IMR-90 (cell line): ENCODE measurements around the gene DCLK1. TPM values are rescaled to one million over a fixed set of nuclear protein-coding genes. Genes with fewer than 3 reads are reported as not detected.

Experiments
- ATAC-seq: fragments of 200-7000 bp; cut with Tn5 transposase; 2 replicates; pipeline ENCODE4 v1.9.1; 2020; ENCODE audit warnings: low read depth, mild to moderate bottlenecking, moderate library complexity
- BruUV-seq: library from RNA; stranded (reverse); fragments of 400-500 nt; replicated peaks from 2 replicates; lab custom pipeline; 2021; lab: Mats Ljungman, UMichigan
- CTCF ChIA-PET: fragments of 300-600 bp; formaldehyde crosslinking; extraction: SDS; loops from one replicate; lab custom pipeline; 2021; ENCODE audit warnings: antibody characterized with exemption; lab: Yijun Ruan, JAX
- POLR2A ChIA-PET: fragments of 300-600 bp; sonication (Branson Sonifier 250); formaldehyde crosslinking; loops from one replicate; lab custom pipeline; 2022; ENCODE audit warnings: antibody characterized with exemption; ENCODE audit not compliant: unreplicated experiment; lab: Charles Lee
- DNase-seq: peaks from one replicate; pipeline ENCODE4 v3.0.0; 2013
- H2AFZ ChIP-seq: replicated peaks from 2 replicates; pipeline ENCODE3; 2013; ENCODE audit warnings: low read length, mild to moderate bottlenecking; ENCODE audit not compliant: poor library complexity
- H2AK5ac ChIP-seq: 2 replicates; pipeline ENCODE4 v1.6.1; 2013; ENCODE audit warnings: low read depth, low read length, inconsistent platforms
- H2AK9ac ChIP-seq: replicated peaks from 2 replicates; pipeline ENCODE3; 2013; ENCODE audit warnings: mild to moderate bottlenecking, low read depth, low read length, moderate library complexity; ENCODE audit not compliant: poor library complexity
- H2BK120ac ChIP-seq: 2 replicates; pipeline ENCODE4 v1.6.1; 2013; ENCODE audit warnings: low read depth, low read length, inconsistent platforms
- H2BK15ac ChIP-seq: 3 replicates; pipeline ENCODE4 v1.6.1; 2013; ENCODE audit warnings: low read depth, low read length, inconsistent platforms
- H2BK20ac ChIP-seq: 2 replicates; pipeline ENCODE4 v1.6.1; 2013; ENCODE audit warnings: low read depth, mild to moderate bottlenecking, inconsistent platforms, low read length, moderate library complexity
- H2BK5ac ChIP-seq: 2 replicates; pipeline ENCODE4 v1.6.1; 2013; ENCODE audit warnings: mild to moderate bottlenecking, low read depth, low read length, inconsistent platforms; ENCODE audit not compliant: poor library complexity, severe bottlenecking
- H3K14ac ChIP-seq: replicated peaks from 2 replicates; pipeline ENCODE4 v1.6.1; 2013; ENCODE audit warnings: low read depth, low read length, inconsistent platforms
- H3K18ac ChIP-seq: 2 replicates; pipeline ENCODE4 v1.6.1; 2013; ENCODE audit warnings: low read depth, low read length, control low read depth
- H3K23ac ChIP-seq: 2 replicates; pipeline ENCODE4 v1.6.1; 2013; ENCODE audit warnings: low read depth, low read length, inconsistent platforms
- H3K27ac ChIP-seq: 2 replicates; pipeline ENCODE4 v1.5.1; 2013; ENCODE audit warnings: mild to moderate bottlenecking, control low read depth, low read length; ENCODE audit not compliant: insufficient read depth
- H3K27me3 ChIP-seq: 2 replicates; pipeline ENCODE4 v1.6.1; 2013; ENCODE audit warnings: low read length; ENCODE audit not compliant: control insufficient read depth, insufficient read depth
- H3K36me3 ChIP-seq: 2 replicates; pipeline ENCODE4 v1.6.1; 2013; ENCODE audit warnings: low read length, mixed read lengths; ENCODE audit not compliant: control insufficient read depth, insufficient read depth
- H3K4ac ChIP-seq: 2 replicates; pipeline ENCODE4 v1.6.1; 2013; ENCODE audit warnings: low read depth, low read length, inconsistent platforms
- H3K4me1 ChIP-seq: 2 replicates; pipeline ENCODE4 v1.6.1; 2013; ENCODE audit warnings: low read length, mixed read lengths; ENCODE audit not compliant: control insufficient read depth, insufficient read depth
- H3K4me2 ChIP-seq: 2 replicates; pipeline ENCODE4 v1.6.1; 2013; ENCODE audit warnings: low read depth, mild to moderate bottlenecking, control low read depth, low read length, moderate library complexity
- H3K4me3 ChIP-seq: 2 replicates; pipeline ENCODE4 v1.5.1; 2013; ENCODE audit warnings: low read depth, mild to moderate bottlenecking, control low read depth, low read length, moderate library complexity; ENCODE audit not compliant: insufficient read depth
- H3K56ac ChIP-seq: 2 replicates; pipeline ENCODE4 v1.6.1; 2013; ENCODE audit warnings: low read length, inconsistent platforms; ENCODE audit not compliant: insufficient read depth; ENCODE audit errors: extremely low read depth
- H3K79me1 ChIP-seq, 2 experiments: 2 replicates each; pipeline ENCODE4 v1.6.1; 2013; ENCODE audit warnings: low read length in 2 of 2, inconsistent platforms in 1 of 2, low read depth in 1 of 2
- H3K9ac ChIP-seq: 2 replicates; pipeline ENCODE4 v1.6.1; 2013; ENCODE audit warnings: low read depth, low read length, control low read depth
- H3K9me1 ChIP-seq: 2 replicates; pipeline ENCODE4 v1.6.1; 2013; ENCODE audit warnings: low read length, inconsistent platforms; ENCODE audit not compliant: insufficient read depth
- H3K9me3 ChIP-seq: 2 replicates; pipeline ENCODE4 v1.6.1; 2013; ENCODE audit warnings: low read length; ENCODE audit not compliant: control insufficient read depth, insufficient read depth
- H4K20me1 ChIP-seq: 2 replicates; pipeline ENCODE4 v1.6.1; 2013; ENCODE audit warnings: low read length, inconsistent platforms; ENCODE audit not compliant: insufficient read depth
- H4K5ac ChIP-seq: 2 replicates; pipeline ENCODE4 v1.6.1; 2013; ENCODE audit warnings: mild to moderate bottlenecking, low read depth, low read length, control low read depth
- H4K8ac ChIP-seq, 2 experiments: 2 replicates each; pipeline ENCODE4 v1.6.1; 2013; ENCODE audit warnings: low read depth in 2 of 2, low read length in 2 of 2, control low read depth in 1 of 2, inconsistent platforms in 1 of 2
- H4K91ac ChIP-seq: 2 replicates; pipeline ENCODE4 v1.6.1; 2013; ENCODE audit warnings: low read depth, low read length, inconsistent platforms; ENCODE audit not compliant: insufficient read depth
- BHLHE40 ChIP-seq: fragments of 150-350 bp; IDR thresholded peaks from 2 replicates; pipeline ENCODE4 v1.6.1; 2016; ENCODE audit warnings: mild to moderate bottlenecking, low read depth, low read length
- CEBPB ChIP-seq: IDR thresholded peaks from 2 replicates; pipeline ENCODE4 v1.6.1; 2012; ENCODE audit warnings: low read depth, low read length, improper control_type of control experiment
- CHD1 ChIP-seq: IDR thresholded peaks from 2 replicates; pipeline ENCODE4 v1.6.1; 2012; ENCODE audit warnings: low read depth, low read length, improper control_type of control experiment
- FOS ChIP-seq: fragments of 150-350 bp; IDR thresholded peaks from 2 replicates; pipeline ENCODE4 v1.6.1; 2016; ENCODE audit warnings: low read depth, low read length
- MAFK ChIP-seq: IDR thresholded peaks from 2 replicates; pipeline ENCODE4 v1.6.1; 2012; ENCODE audit warnings: low read depth, low read length, improper control_type of control experiment
- MAZ ChIP-seq: IDR thresholded peaks from 2 replicates; pipeline ENCODE4 v1.6.1; 2012; ENCODE audit warnings: low read depth, mild to moderate bottlenecking, low read length, improper control_type of control experiment, moderate library complexity, borderline replicate concordance
- MXI1 ChIP-seq: IDR thresholded peaks from 2 replicates; pipeline ENCODE4 v1.6.1; 2012; ENCODE audit warnings: low read depth, mild to moderate bottlenecking, low read length, moderate library complexity, borderline replicate concordance
- NFE2L2 ChIP-seq: fragments of 150-350 bp; IDR thresholded peaks from 2 replicates; pipeline ENCODE4 v1.6.1; 2016; ENCODE audit warnings: low read depth, mild to moderate bottlenecking, low read length
- POLR2A ChIP-seq: IDR thresholded peaks from 2 replicates; pipeline ENCODE4 v1.6.1; 2012; ENCODE audit warnings: mild to moderate bottlenecking, low read depth, low read length
- RAD21 ChIP-seq: IDR thresholded peaks from 2 replicates; pipeline ENCODE4 v1.6.1; 2012; ENCODE audit warnings: low read length, improper control_type of control experiment
- RCOR1 ChIP-seq: IDR thresholded peaks from 2 replicates; pipeline ENCODE4 v1.6.1; 2012; ENCODE audit warnings: mild to moderate bottlenecking, low read length, improper control_type of control experiment; ENCODE audit not compliant: insufficient replicate concordance
- RFX5 ChIP-seq: IDR thresholded peaks from 2 replicates; pipeline ENCODE4 v1.8.0; 2012; ENCODE audit warnings: low read depth, mild to moderate bottlenecking, low read length, moderate library complexity
- SMC3 ChIP-seq: fragments of 150-350 bp; IDR thresholded peaks from 2 replicates; pipeline ENCODE4 v1.6.1; 2016; ENCODE audit warnings: low read depth, mild to moderate bottlenecking, antibody characterized with exemption, low read length, moderate library complexity
- WGBS, 2 experiments: methylation state at CpG; one replicate each; pipeline versions ENCODE4 v1.1.5 to v1.1.7; 2013; ENCODE audit warnings: missing lambda C conversion rate in 2 of 2; ENCODE audit not compliant: insufficient read length in 1 of 2; ENCODE audit errors: extremely low coverage in 2 of 2; 5-methylcytosine and 5-hydroxymethylcytosine counted together
- dilution Hi-C: fragments of 300-500 bp; cut with HindIII; formaldehyde crosslinking; loops from one replicate; pipeline ENCODE4 v1.14.3; 2018; ENCODE audit warnings: low sequenced_read_pairs; ENCODE audit not compliant: unreplicated experiment
- in situ Hi-C: fragments of 300-500 bp; cut with MboI; formaldehyde crosslinking; loops from 3 replicates; pipeline ENCODE4 v1.14.3; 2019; ENCODE audit warnings: low sequenced_read_pairs, inconsistent platforms, mixed read lengths
- intact Hi-C: fragments of 100-400 bp; cut with micrococcal nuclease; formaldehyde crosslinking; loops from 2 replicates; pipeline ENCODE4 v1.10.0; 2022
- polyA plus RNA-seq, 3 experiments: library from polyadenylated mRNA; depleted of rRNA; stranded (reverse); fragments of >200 nt; gene quantifications; 2 replicates each; pipeline ENCODE4 v1.2.3, GENCODE V29; 2012; ENCODE audit warnings: low replicate concordance in 1 of 3
- total RNA-seq: library from RNA; depleted of rRNA; stranded (reverse); fragments of >200 nt; gene quantifications from 2 replicates; pipeline ENCODE4 v1.2.3, GENCODE V29; 2012
- TF ChIP-seq, protein P1 (sequence below): fragments of 150-350 bp; IDR thresholded peaks from 2 replicates; pipeline ENCODE4 v1.6.1; 2017; ENCODE audit warnings: mild to moderate bottlenecking, antibody characterized with exemption, low read length, low read depth
- TF ChIP-seq, protein P2 (sequence below): fragments of 150-350 bp; IDR thresholded peaks from 2 replicates; pipeline ENCODE4 v1.6.1; 2016; ENCODE audit warnings: low read depth, mild to moderate bottlenecking, low read length, moderate library complexity, borderline replicate concordance
- TF ChIP-seq, protein P3 (sequence below): conservative IDR thresholded peaks from 2 replicates; pipeline ENCODE4 v1.5.1; 2012; ENCODE audit warnings: mild to moderate bottlenecking, low read depth, low read length, improper control_type of control experiment

DCLK1 gene
- total and polyA plus RNA-seq, 2 of the 4 experiments (the other 2 are of a cell fraction), result under 0.01 to 0.02 TPM

DNA sequence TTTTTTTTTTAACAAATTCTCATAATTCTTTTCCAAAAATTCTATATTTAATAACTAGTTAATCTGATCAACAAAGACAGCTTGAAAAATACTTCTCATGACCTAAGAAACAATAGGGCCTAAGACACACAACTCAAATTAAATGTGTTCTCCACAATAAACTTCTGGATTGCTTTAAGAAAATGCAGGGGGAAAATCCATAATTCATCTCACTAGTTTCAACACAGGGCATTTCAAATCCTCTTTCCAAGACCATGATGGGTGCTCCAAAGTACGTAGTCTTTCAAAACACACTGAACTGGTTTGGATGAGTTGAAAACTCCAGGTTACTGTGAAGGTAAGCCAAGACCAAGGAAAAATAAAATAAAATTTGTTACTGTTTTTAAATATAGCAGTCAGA is 62.6 kb downstream of the DCLK1 start:
- H2AK5ac ChIP-seq, result no peak overlapping the region
- H2BK5ac ChIP-seq, result no peak overlapping the region
- H3K27me3 ChIP-seq, result no peaks in the 10 kb centered on the region
- H3K4me3 ChIP-seq, result no peak overlapping the region
- intact Hi-C loops (no loop called here), dilution Hi-C loops (no loop called here), in situ Hi-C loops (no loop called here)
- H3K18ac ChIP-seq, result no peak overlapping the region
- H3K9me3 ChIP-seq, result no peaks in the 10 kb centered on the region
- H3K9me1 ChIP-seq, result no peaks in the 10 kb centered on the region
- H3K23ac ChIP-seq, result no peak overlapping the region
- H3K4me2 ChIP-seq, result no peak overlapping the region
- ATAC-seq (no peak), DNase-seq (no peak)
- no peak overlapping the region for H3K14ac ChIP-seq
- no peak overlapping the region for H2AFZ ChIP-seq
- H3K4me1 ChIP-seq, result no peaks in the 10 kb centered on the region
- no TSS peak for BruUV-seq
- no peak overlapping the region for H3K56ac ChIP-seq
- no peak overlapping the region for H3K4ac ChIP-seq
- TF ChIP-seq RFX5, result no peak
- no peak for TF ChIP-seq CEBPB
- TF ChIP-seq MAFK, result no peak
- TF ChIP-seq, protein P1, sequence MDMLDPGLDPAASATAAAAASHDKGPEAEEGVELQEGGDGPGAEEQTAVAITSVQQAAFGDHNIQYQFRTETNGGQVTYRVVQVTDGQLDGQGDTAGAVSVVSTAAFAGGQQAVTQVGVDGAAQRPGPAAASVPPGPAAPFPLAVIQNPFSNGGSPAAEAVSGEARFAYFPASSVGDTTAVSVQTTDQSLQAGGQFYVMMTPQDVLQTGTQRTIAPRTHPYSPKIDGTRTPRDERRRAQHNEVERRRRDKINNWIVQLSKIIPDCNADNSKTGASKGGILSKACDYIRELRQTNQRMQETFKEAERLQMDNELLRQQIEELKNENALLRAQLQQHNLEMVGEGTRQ, result no peak
- no peak for TF ChIP-seq BHLHE40
- no peak for TF ChIP-seq RCOR1
- TF ChIP-seq POLR2A, result no peak
- no peak for TF ChIP-seq SMC3
- TF ChIP-seq, protein P2, sequence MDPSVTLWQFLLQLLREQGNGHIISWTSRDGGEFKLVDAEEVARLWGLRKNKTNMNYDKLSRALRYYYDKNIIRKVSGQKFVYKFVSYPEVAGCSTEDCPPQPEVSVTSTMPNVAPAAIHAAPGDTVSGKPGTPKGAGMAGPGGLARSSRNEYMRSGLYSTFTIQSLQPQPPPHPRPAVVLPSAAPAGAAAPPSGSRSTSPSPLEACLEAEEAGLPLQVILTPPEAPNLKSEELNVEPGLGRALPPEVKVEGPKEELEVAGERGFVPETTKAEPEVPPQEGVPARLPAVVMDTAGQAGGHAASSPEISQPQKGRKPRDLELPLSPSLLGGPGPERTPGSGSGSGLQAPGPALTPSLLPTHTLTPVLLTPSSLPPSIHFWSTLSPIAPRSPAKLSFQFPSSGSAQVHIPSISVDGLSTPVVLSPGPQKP, result no peak
- no peak for TF ChIP-seq MAZ
- TF ChIP-seq NFE2L2, result no peak
- no peak for TF ChIP-seq RAD21
- no peak for TF ChIP-seq CHD1
- TF ChIP-seq MXI1, result no peak
- no peak for TF ChIP-seq FOS
- TF ChIP-seq, protein P3, sequence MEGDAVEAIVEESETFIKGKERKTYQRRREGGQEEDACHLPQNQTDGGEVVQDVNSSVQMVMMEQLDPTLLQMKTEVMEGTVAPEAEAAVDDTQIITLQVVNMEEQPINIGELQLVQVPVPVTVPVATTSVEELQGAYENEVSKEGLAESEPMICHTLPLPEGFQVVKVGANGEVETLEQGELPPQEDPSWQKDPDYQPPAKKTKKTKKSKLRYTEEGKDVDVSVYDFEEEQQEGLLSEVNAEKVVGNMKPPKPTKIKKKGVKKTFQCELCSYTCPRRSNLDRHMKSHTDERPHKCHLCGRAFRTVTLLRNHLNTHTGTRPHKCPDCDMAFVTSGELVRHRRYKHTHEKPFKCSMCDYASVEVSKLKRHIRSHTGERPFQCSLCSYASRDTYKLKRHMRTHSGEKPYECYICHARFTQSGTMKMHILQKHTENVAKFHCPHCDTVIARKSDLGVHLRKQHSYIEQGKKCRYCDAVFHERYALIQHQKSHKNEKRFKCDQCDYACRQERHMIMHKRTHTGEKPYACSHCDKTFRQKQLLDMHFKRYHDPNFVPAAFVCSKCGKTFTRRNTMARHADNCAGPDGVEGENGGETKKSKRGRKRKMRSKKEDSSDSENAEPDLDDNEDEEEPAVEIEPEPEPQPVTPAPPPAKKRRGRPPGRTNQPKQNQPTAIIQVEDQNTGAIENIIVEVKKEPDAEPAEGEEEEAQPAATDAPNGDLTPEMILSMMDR, result no peak
- no peaks in the 10 kb centered on the region for H3K36me3 ChIP-seq
- no peak overlapping the region for H2AK9ac ChIP-seq
- ChIA-PET CTCF (interaction anchor here (0.7 kb wide), 1 partner anchor 95 kb away, joined by 3 read pairs; no protein-coding TSS in a partner anchor), POLR2A (no interaction called here)
- no peak overlapping the region for H3K9ac ChIP-seq
- H2BK15ac ChIP-seq, result no peak overlapping the region
- no peak overlapping the region for H4K5ac ChIP-seq
- no peak overlapping the region for H4K91ac ChIP-seq
- H2BK20ac ChIP-seq, result no peak overlapping the region
- no peaks in the 10 kb centered on the region for H3K79me1 ChIP-seq
- H4K8ac ChIP-seq, result no peak overlapping the region
- no peaks in the 10 kb centered on the region for H4K20me1 ChIP-seq
- no peak overlapping the region for H2BK120ac ChIP-seq
- no peak overlapping the region for H3K27ac ChIP-seq
- no CpG with 5 or more reads among the region's 1 CpG for WGBS, 2 experiments
